Frontal cortex (tissue), 4 donors: ENCODE measurements around the gene ADAMTSL4. TPM values are rescaled to one million over a fixed set of nuclear protein-coding genes. Genes with fewer than 3 reads are reported as not detected.

Source experiments
- DNase-seq, 2 donors: peaks; one replicate each; pipeline ENCODE4 v3.0.0; 2012; ENCODE audit warnings: low spot score in 2 of 2
- FAIRE-seq: peaks from 2 replicates; lab custom pipeline; 2012; peaks lifted over from hg19 to GRCh38; lab: Jason Lieb, UNC
- total RNA-seq: library from RNA; depleted of rRNA; stranded (reverse); fragments of >200 nt; gene quantifications from one replicate; pipeline ENCODE4 v1.2.3, GENCODE V29; 2014
- donor health status: control.
- donor health status: control.
- donor health status: control.

The ADAMTSL4 gene
- total RNA-seq, 1 donor from 2014 or later = under 0.01 TPM

GRCh38 chr1:150530491-150531159, 18.6 kb upstream of the ADAMTSL4 start:
- FAIRE-seq (no peak), DNase-seq (no peak)

- FAIRE-seq = no peak
- no peak for DNase-seq
Measured at GRCh38 chr1:150532860-150533259, 16.3 kb upstream of the ADAMTSL4 start.

GRCh38 chr1:150534002-150534401, 15.2 kb upstream of the ADAMTSL4 start:
- DNase-seq (no peak), FAIRE-seq (no peak)

- DNase-seq (no peak), FAIRE-seq (no peak)
Measured at GRCh38 chr1:150535511-150536287, 13.5 kb upstream of the ADAMTSL4 start.

- no peak for FAIRE-seq
- no peak for DNase-seq
Measured at GRCh38 chr1:150536836-150537731, 12.1 kb upstream of the ADAMTSL4 start.

- FAIRE-seq = no peak
- DNase-seq = no peak
Measured at GRCh38 chr1:150537732-150538684, 11.2 kb upstream of the ADAMTSL4 start.

GRCh38 chr1:150543500-150544143, 5.6 kb upstream of the ADAMTSL4 start:
- no peak for FAIRE-seq
- DNase-seq = no peak

GRCh38 chr1:150544204-150544603, 5.0 kb upstream of the ADAMTSL4 start:
- FAIRE-seq = no peak
- DNase-seq = no peak

- no peak for DNase-seq
- no peak for FAIRE-seq
Measured at GRCh38 chr1:150545486-150546032, 3.6 kb upstream of the ADAMTSL4 start.

- DNase-seq (no peak), FAIRE-seq (no peak)
Measured at GRCh38 chr1:150546294-150546937, 2.8 kb upstream of the ADAMTSL4 start.

GRCh38 chr1:150548324-150548631, 930 bp upstream of the ADAMTSL4 start:
- FAIRE-seq (no peak), DNase-seq (no peak)

- FAIRE-seq (no peak), DNase-seq (no peak)
Measured at GRCh38 chr1:150549496-150550221, 451 bp downstream of the ADAMTSL4 start.

- DNase-seq = no peak
- FAIRE-seq = no peak
Measured at GRCh38 chr1:150550222-150551050, 1.2 kb downstream of the ADAMTSL4 start.

GRCh38 chr1:150551051-150551783, 2.0 kb downstream of the ADAMTSL4 start:
- no peak for DNase-seq
- no peak for FAIRE-seq

- DNase-seq (no peak), FAIRE-seq (no peak)
Measured at GRCh38 chr1:150551784-150552127, 2.5 kb downstream of the ADAMTSL4 start.
